T-helper 17 cell (primary cell): Measurements from ENCODE around the gene DUSP23. TPM values are rescaled to one million over a fixed set of nuclear protein-coding genes. Genes with fewer than 3 reads are reported as not detected.

Source experiments
- ATAC-seq: fragments of 150-1000 bp; cut with Tn5 transposase; 2 replicates; pipeline ENCODE4 v1.10.0; 2021; ENCODE audit warnings: mild to moderate bottlenecking, moderate library complexity
- DNase-seq, 3 donors: peaks; one replicate each; pipeline versions ENCODE4 v3.0.0 to v3.0.0-alpha.2; 2020 to 2021
- H3K9me3 ChIP-seq: one replicate; pipeline ENCODE4 v1.7.0; 2013; ENCODE audit warnings: low read length, mild to moderate bottlenecking; ENCODE audit not compliant: control insufficient read depth, poor library complexity, severe bottlenecking
- H3K27ac Mint-ChIP-seq: one replicate; pipeline ENCODE4 v1.8.0; 2022; ENCODE audit warnings: mild to moderate bottlenecking, moderate library complexity, mixed read lengths
- H3K27me3 Mint-ChIP-seq: one replicate; pipeline ENCODE4 v1.8.0; 2022; ENCODE audit warnings: mixed read lengths
- H3K36me3 Mint-ChIP-seq: one replicate; pipeline ENCODE4 v1.8.0; 2022; ENCODE audit warnings: low read depth, mixed read lengths
- H3K4me1 Mint-ChIP-seq: one replicate; pipeline ENCODE4 v1.8.0; 2022; ENCODE audit warnings: mild to moderate bottlenecking, mixed read lengths
- H3K4me3 Mint-ChIP-seq: one replicate; pipeline ENCODE4 v1.8.0; 2022; ENCODE audit warnings: mild to moderate bottlenecking, moderate library complexity, mixed read lengths
- total RNA-seq, 4 donors: library from RNA in 2 of 4; stranded (reverse) in 2 of 4; gene quantifications; one replicate each; pipeline ENCODE4 v1.2.3 and lab custom pipeline; 2022 to 2026

Gene DUSP23
- total RNA-seq, 2 donors from 2014 or later = 7.9 to 12.0 TPM

- H3K36me3 Mint-ChIP-seq = peaks cover 2% of the 10 kb centered on the region
- DNase-seq (no peak), ATAC-seq (no peak)
- no peak overlapping the region for H3K27ac Mint-ChIP-seq
- H3K9me3 ChIP-seq = no peaks in the 10 kb centered on the region
- H3K4me1 Mint-ChIP-seq = peaks cover 8% of the 10 kb centered on the region
- peaks cover 20% of the 10 kb centered on the region for H3K27me3 Mint-ChIP-seq
- H3K4me3 Mint-ChIP-seq = no peak overlapping the region
Measured at GRCh38 chr1:159795534-159795933, 14.8 kb downstream of the DUSP23 start.

DNA sequence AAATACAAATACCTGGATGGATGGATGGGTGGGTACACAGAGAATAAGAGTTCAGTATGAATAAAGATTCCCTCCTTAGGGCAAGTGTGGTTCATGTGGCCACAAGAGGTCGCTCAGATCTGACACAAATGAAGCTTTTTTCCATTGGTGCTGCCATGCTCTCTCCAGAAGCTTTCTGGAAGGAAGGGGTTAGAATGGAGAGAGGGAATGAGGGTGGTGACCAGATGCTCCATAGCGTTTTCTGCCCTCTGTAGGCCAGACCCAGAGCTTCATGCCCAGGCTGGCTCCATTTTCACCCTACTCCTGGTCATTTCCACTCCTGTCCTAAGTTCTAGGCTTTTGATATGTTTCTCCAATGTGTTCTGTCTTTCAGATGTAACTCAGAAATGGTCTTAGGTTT, 18.1 kb downstream of the DUSP23 start:
- peaks cover 10% of the 10 kb centered on the region for H3K4me1 Mint-ChIP-seq
- H3K27me3 Mint-ChIP-seq = peaks cover 18% of the 10 kb centered on the region
- no peak overlapping the region for H3K4me3 Mint-ChIP-seq
- peak; percentile 64 for ATAC-seq
- H3K36me3 Mint-ChIP-seq = no peaks in the 10 kb centered on the region
- no peaks in the 10 kb centered on the region for H3K9me3 ChIP-seq
- no peak overlapping the region for H3K27ac Mint-ChIP-seq
- DNase-seq = peak in 1 of 3 donors; percentile 18

DNA sequence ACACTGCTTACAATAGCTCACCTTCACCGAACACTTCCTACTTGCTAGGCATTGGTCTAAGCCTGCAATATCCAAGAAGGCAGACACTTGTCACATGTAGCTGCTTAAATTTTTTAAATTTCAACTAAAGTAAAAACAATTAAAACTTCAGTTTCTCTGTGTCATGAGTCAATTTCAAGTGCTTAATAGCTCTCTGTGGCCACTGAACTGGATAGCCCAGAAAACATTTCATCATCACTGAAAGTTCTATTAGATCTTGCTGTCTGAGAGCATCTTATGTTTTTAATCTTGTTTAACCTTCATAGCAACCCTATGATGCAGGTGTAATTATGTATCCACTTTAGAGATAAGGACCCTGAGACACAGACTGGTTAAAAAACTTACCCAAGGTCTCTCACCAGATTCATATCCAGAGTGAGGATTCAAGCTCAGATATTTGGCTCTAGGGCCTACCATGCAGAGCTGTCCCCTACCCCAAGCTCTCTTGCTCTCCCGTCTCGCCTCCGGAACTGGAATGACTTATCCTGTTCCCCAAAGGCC, 18.8 kb downstream of the DUSP23 start:
- H3K4me1 Mint-ChIP-seq = peaks cover 12% of the 10 kb centered on the region
- no peaks in the 10 kb centered on the region for H3K9me3 ChIP-seq
- H3K36me3 Mint-ChIP-seq = no peaks in the 10 kb centered on the region
- peaks cover 24% of the 10 kb centered on the region for H3K27me3 Mint-ChIP-seq
- ATAC-seq (no peak), DNase-seq (no peak)
- H3K27ac Mint-ChIP-seq = peak overlapping the region; percentile 62
- H3K4me3 Mint-ChIP-seq = no peak overlapping the region

DNA sequence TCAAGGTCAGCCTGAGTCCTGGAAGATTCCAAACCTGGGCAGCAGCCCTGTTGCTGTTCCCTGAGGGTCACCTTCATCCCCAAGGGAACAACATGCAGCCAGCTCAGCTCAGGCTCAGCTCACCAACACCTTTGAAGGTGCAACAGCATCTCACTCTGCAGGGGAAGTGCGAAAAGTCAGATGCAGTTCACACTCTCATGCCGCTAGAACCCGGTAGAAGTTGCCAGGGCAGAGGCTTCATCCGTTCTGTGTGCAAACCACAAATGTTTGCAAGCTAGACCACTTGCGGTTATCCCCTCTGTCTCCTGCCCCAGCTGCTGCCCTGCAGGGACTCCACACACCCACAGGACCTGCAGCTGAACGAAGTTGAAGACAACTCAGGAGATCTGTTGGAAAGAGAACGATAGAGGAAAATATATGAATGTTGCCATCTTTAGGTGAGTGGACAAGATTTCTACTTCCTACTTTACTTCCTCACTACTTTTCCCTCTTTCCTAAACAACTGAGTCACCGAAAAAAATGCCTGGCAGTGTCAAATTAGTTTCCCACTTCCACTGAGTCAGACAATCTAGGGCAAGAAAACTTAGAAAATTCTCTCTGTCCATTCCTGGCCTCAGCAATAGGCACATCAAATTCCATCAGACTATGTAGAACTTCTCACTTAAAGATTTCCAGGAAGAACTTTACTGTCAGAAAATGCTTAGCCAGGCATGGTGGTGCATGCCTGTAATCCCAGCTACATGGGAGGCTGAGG, 19.6 kb downstream of the DUSP23 start:
- peaks cover 12% of the 10 kb centered on the region for H3K4me1 Mint-ChIP-seq
- H3K27ac Mint-ChIP-seq = peak overlapping the region; percentile 62
- no peaks in the 10 kb centered on the region for H3K9me3 ChIP-seq
- peak overlapping the region; percentile 43 for H3K4me3 Mint-ChIP-seq
- ATAC-seq = peak; percentile 41
- H3K36me3 Mint-ChIP-seq = no peaks in the 10 kb centered on the region
- H3K27me3 Mint-ChIP-seq = peaks cover 24% of the 10 kb centered on the region
- DNase-seq = no peak

GRCh38 chr1:159802111-159802510, 21.3 kb downstream of the DUSP23 start, which contains the start of gene FCRL6:
Gene FCRL6, plus strand, starts transcription at chr1:159802360. Its CDS starts 65 bp downstream, at chr1:159802425.
- Mint-ChIP-seq H3K36me3 (peaks cover 5% of the 10 kb centered on the region), H3K27me3 (peaks cover 34% of the 10 kb centered on the region), H3K27ac (peak within 1 kb of the TSS; percentile 39), H3K4me1 (peaks cover 12% of the 10 kb centered on the region), H3K4me3 (peak within 1 kb of the TSS; percentile 7)
- no peak for ATAC-seq
- no peak for DNase-seq
- H3K9me3 ChIP-seq = no peaks in the 10 kb centered on the region

GRCh38 chr1:159803956-159804689, 23.4 kb downstream of the DUSP23 start:
- peaks cover 42% of the 10 kb centered on the region for H3K27me3 Mint-ChIP-seq
- peaks cover 15% of the 10 kb centered on the region for H3K4me1 Mint-ChIP-seq
- H3K27ac Mint-ChIP-seq = no peak overlapping the region
- DNase-seq (no peak), ATAC-seq (no peak)
- H3K4me3 Mint-ChIP-seq = no peak overlapping the region
- H3K36me3 Mint-ChIP-seq = peaks cover 9% of the 10 kb centered on the region
- no peaks in the 10 kb centered on the region for H3K9me3 ChIP-seq

GRCh38 chr1:159804924-159805323, 24.2 kb downstream of the DUSP23 start:
- Mint-ChIP-seq H3K4me1 (peaks cover 15% of the 10 kb centered on the region), H3K27me3 (peaks cover 43% of the 10 kb centered on the region), H3K27ac (no peak overlapping the region), H3K36me3 (peaks cover 9% of the 10 kb centered on the region), H3K4me3 (no peak overlapping the region)
- DNase-seq (no peak), ATAC-seq (no peak)
- H3K9me3 ChIP-seq = no peaks in the 10 kb centered on the region

DNA sequence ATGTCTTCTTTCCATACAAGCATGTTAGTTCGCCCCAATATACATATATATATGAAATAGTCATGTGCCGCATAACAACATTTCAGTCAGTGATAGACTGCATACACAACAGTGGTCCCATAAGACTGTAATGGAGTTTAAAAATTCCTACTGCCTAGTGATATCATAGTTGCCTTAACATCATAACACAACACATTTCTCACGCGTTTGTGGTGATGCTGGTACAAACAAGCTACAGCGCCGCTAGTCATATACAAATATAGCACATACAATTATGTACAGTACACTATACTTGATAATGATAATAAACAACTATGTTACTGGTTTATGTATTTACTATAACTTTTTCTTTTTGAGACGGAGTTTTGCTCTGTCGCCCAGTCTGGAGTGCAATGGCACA, 35.2 kb downstream of the DUSP23 start:
- H3K4me1 Mint-ChIP-seq = peaks cover 2% of the 10 kb centered on the region

DNA sequence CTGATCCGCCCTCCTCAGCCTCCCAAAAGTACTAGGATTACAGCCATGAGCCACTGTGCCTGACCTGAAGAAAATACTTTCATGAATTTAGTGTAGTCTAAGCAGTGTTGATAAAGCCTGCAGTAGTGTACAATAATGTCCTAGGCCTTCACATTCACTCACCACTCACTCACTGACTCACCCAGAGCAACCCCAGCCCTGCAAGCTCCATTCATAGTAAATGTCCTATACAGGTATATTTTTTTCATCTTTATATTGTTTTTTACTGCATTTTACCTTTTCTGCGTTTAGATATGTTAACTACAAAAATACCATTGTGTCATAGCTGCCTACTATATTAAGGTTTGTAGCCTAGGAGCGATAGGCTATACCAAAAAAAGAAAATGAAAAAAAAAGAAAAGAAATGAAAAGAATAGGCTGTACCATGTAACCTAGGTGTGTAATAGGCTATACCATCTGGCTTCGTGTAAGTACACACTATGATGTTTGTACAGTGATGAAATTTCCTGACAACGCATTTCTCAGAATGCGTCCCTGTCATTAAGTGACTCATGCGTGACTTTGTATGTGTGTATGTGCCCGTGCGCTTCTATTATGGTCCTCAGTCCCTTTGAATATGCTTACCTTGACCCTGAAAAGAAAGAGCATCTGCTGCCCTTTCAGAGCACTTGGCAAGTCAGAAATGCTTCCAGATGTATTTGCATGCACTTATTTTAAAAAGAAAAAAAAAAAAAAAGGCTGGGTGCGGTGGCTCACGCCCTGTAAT, 36.7 kb downstream of the DUSP23 start:
- Mint-ChIP-seq H3K36me3 (peaks cover 3% of the 10 kb centered on the region), H3K27me3 (peaks cover 6% of the 10 kb centered on the region), H3K4me3 (no peak overlapping the region), H3K27ac (no peak overlapping the region), H3K4me1 (peaks cover under 1% of the 10 kb centered on the region)
- no peaks in the 10 kb centered on the region for H3K9me3 ChIP-seq
- ATAC-seq (no peak), DNase-seq (no peak)

More for the DNA sequence above, 35.2 kb downstream of the DUSP23 start:
- ATAC-seq (no peak), DNase-seq (no peak)
- H3K9me3 ChIP-seq = no peaks in the 10 kb centered on the region
- no peak overlapping the region for H3K27ac Mint-ChIP-seq
- H3K36me3 Mint-ChIP-seq = peaks cover 3% of the 10 kb centered on the region
- peaks cover 11% of the 10 kb centered on the region for H3K27me3 Mint-ChIP-seq
- no peak overlapping the region for H3K4me3 Mint-ChIP-seq

GRCh38 chr1:159821171-159821867, 40.6 kb downstream of the DUSP23 start:
- Mint-ChIP-seq H3K36me3 (no peaks in the 10 kb centered on the region), H3K4me3 (no peak overlapping the region), H3K27ac (no peak overlapping the region), H3K4me1 (peaks cover 19% of the 10 kb centered on the region), H3K27me3 (peaks cover 9% of the 10 kb centered on the region)
- peak in 1 of 3 donors; percentile 14 for DNase-seq
- no peak for ATAC-seq
- H3K9me3 ChIP-seq = no peaks in the 10 kb centered on the region

DNA sequence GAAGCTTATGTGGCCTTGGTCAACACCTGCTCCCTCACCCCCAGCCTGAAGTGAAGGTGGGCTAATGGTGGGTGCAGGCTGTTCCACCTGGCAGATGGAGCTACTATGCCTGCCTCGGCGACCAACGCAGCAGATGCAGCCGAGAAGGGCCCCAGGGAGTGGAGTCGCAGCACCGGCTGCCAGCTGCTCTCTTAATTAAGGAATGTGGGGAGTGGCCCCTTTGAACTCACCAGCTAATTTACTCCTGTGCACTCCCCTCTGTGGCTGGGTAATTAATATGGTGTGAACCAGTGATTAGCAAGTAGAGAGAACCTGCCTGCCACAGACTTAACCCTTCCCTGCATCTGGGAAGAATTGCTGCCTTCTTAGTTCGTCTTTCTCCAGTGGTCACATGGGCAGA, 42.6 kb downstream of the DUSP23 start:
- DNase-seq (no peak), ATAC-seq (no peak)
- H3K4me1 Mint-ChIP-seq = peaks cover 38% of the 10 kb centered on the region
- peaks cover 9% of the 10 kb centered on the region for H3K27me3 Mint-ChIP-seq
- H3K36me3 Mint-ChIP-seq = no peaks in the 10 kb centered on the region
- no peak overlapping the region for H3K4me3 Mint-ChIP-seq
- no peak overlapping the region for H3K27ac Mint-ChIP-seq
- H3K9me3 ChIP-seq = no peaks in the 10 kb centered on the region

GRCh38 chr1:159825564-159825963, 44.8 kb downstream of the DUSP23 start:
- DNase-seq = no peak
- Mint-ChIP-seq H3K27me3 (peaks cover 9% of the 10 kb centered on the region), H3K4me3 (no peak overlapping the region)

More at GRCh38 chr1:159825564-159825963, 44.8 kb downstream of the DUSP23 start:
- no peaks in the 10 kb centered on the region for H3K36me3 Mint-ChIP-seq
- ATAC-seq = no peak
- H3K9me3 ChIP-seq = no peaks in the 10 kb centered on the region
- H3K27ac Mint-ChIP-seq = peak overlapping the region; percentile 45
- H3K4me1 Mint-ChIP-seq = peaks cover 46% of the 10 kb centered on the region
